Neutrophil (primary cell): ENCODE measurements around the gene EFNA3.

ENCODE experiments used
- H3K27ac ChIP-seq: fragments of 200-600 bp; sonication (generic); 2 replicates; pipeline ENCODE4 v1.5.1; 2016; ENCODE audit warnings: mild to moderate bottlenecking, moderate library complexity
- H3K27me3 ChIP-seq: fragments of 200-600 bp; sonication (generic); 2 replicates; pipeline ENCODE4 v1.6.0; 2016; ENCODE audit warnings: mild to moderate bottlenecking
- H3K36me3 ChIP-seq: fragments of 200-600 bp; sonication (generic); 2 replicates; pipeline ENCODE4 v1.5.1; 2017
- H3K4me1 ChIP-seq, 2 experiments: fragments of 200-600 bp in 1 of 2; sonication (generic) in 1 of 2; 1 replicate in 1 of 2; 2 replicates in 1 of 2; pipeline versions ENCODE4 v1.5.1 to v1.6.1; 2013 to 2016; ENCODE audit warnings: low read depth in 1 of 2, low read length in 1 of 2, mild to moderate bottlenecking in 1 of 2, moderate library complexity in 1 of 2; ENCODE audit not compliant: control insufficient read depth in 1 of 2, insufficient read depth in 1 of 2
- H3K4me3 ChIP-seq, 2 experiments: fragments of 200-600 bp in 1 of 2; sonication (generic) in 1 of 2; 1 replicate in 1 of 2; 2 replicates in 1 of 2; pipeline ENCODE4 v1.5.1; 2013 to 2016; ENCODE audit warnings: low read depth in 1 of 2, low read length in 1 of 2, mild to moderate bottlenecking in 1 of 2, moderate library complexity in 1 of 2
- H3K9me3 ChIP-seq: fragments of 200-600 bp; sonication (generic); 2 replicates; pipeline ENCODE4 v1.5.1; 2016
- TF ChIP-seq, protein P1 (sequence below): fragments of 200-600 bp; sonication (generic); IDR thresholded peaks from 2 replicates; pipeline ENCODE4 v1.5.1; 2016; ENCODE audit warnings: antibody characterized with exemption

Gene EFNA3

DNA sequence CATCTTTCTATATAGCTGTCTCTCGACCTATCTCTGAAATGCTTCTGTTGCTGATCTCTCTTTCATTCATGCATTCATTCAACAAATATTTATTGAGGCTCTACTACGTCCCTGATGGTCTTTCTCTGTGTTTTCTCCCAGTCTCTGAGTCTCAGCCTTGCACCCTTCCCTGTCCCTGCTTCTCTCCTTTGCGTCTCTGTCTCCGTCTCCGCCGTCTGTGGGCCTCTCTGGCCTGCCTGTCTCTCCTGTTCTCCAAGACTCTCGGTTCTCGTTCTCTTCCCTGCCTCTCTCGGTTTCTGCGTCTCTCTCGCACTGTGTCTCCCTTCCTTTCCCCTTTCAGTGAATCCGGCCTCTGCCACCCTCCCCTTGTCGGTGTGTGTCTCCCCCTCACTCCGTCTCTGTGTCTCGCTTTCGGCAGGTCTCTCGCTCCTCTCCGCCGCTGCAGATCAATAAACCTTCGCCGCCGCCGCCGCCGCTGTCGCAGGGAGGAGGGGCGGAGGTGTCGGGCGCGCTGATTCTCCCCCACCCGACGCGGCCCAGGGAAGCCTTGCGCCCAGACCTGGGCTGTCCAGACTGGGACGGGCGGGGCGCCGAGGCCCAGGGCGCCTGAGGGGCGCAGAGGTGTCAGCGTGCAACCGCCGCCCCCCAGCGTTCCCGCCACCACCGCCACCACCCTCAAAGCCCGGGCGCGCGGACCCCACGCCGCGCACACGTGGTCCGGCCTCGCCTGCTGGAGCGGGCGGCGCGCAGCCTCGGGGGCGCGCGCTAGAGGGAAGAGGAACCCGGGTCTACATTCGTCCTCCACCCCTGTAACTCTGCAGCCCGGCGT is 3.0 kb downstream of the EFNA3 start:
- Histone ChIP-seq H3K4me3 (peak overlapping the region in 1 of 2 experiments; percentile 50), H3K27ac (no peak overlapping the region), H3K9me3 (no peaks in the 10 kb centered on the region), H3K27me3 (peaks cover 79% of the 10 kb centered on the region), H3K4me1 (peaks cover 57 to 71% of the 10 kb centered on the region in 2 experiments), H3K36me3 (no peaks in the 10 kb centered on the region)
- TF ChIP-seq, protein P1, sequence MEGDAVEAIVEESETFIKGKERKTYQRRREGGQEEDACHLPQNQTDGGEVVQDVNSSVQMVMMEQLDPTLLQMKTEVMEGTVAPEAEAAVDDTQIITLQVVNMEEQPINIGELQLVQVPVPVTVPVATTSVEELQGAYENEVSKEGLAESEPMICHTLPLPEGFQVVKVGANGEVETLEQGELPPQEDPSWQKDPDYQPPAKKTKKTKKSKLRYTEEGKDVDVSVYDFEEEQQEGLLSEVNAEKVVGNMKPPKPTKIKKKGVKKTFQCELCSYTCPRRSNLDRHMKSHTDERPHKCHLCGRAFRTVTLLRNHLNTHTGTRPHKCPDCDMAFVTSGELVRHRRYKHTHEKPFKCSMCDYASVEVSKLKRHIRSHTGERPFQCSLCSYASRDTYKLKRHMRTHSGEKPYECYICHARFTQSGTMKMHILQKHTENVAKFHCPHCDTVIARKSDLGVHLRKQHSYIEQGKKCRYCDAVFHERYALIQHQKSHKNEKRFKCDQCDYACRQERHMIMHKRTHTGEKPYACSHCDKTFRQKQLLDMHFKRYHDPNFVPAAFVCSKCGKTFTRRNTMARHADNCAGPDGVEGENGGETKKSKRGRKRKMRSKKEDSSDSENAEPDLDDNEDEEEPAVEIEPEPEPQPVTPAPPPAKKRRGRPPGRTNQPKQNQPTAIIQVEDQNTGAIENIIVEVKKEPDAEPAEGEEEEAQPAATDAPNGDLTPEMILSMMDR: no peak

DNA sequence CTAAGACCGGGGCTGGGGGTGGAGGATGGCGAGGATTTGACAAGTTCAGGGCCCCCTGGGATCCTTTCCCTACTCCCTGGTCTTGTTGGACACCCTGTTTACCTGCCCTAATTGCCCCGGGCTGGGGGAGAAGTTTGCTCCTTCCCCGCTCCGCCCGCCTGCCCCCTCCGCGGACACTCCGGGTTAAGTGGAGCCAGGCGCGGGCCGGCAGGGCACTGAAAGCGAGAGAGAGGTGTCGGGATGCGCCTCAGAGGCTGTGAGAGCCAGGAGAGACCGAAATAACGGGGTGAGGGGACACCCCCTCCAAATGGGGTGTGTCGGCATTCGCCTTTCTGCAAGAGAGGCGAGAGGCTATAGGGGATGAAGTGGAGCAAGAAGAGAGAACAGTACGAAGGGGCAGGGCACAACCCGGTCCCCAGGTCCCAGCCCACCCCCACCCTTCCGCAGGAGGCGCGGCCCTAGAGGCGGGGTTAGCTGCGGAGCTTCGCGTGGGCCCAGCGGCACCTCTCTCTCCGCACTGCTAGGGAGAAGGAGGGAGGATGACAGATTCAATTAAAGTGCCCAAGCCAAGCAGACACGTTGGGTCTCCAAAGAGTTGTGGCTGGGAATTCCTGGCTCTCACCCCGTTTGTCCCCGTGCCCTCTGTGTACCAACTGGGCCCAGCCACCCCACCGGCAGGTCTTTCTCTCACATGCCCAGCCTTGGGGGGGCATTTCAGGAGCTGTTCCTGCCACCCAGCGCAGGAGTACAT is 3.8 kb downstream of the EFNA3 start:
- Histone ChIP-seq H3K27ac (no peak overlapping the region), H3K4me3 (peak overlapping the region in 1 of 2 experiments; percentile 50), H3K36me3 (no peaks in the 10 kb centered on the region), H3K4me1 (peaks cover 57 to 71% of the 10 kb centered on the region in 2 experiments), H3K9me3 (no peaks in the 10 kb centered on the region), H3K27me3 (peaks cover 71% of the 10 kb centered on the region)
- TF ChIP-seq, protein P1: no peak

DNA sequence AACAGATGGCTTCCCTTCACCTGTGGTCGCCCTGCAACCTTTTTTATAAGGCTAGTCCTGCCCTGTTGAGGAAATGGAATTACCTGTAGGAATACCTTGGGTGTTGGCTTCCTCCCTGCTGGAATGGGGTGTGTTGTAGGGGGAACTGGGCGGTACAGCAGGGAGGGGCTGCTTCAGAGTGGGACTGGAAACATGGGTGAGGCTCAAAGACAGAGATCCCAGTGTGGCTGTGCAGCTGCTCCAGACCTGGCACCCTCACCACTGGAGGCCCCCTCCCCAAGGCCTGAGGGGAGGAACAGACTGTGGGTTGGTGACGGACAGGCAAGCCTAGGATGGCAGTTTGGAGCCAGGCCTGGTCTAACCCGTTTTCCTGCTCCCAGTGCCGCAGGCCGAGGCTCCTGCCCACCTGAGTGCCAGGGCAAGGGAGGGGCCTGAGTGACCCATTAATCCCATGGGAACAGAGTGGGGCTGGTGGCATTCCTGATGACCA is 4.5 kb downstream of the EFNA3 start:
- Histone ChIP-seq H3K27me3 (peaks cover 65% of the 10 kb centered on the region), H3K4me1 (peaks cover 57 to 71% of the 10 kb centered on the region in 2 experiments)

DNA sequence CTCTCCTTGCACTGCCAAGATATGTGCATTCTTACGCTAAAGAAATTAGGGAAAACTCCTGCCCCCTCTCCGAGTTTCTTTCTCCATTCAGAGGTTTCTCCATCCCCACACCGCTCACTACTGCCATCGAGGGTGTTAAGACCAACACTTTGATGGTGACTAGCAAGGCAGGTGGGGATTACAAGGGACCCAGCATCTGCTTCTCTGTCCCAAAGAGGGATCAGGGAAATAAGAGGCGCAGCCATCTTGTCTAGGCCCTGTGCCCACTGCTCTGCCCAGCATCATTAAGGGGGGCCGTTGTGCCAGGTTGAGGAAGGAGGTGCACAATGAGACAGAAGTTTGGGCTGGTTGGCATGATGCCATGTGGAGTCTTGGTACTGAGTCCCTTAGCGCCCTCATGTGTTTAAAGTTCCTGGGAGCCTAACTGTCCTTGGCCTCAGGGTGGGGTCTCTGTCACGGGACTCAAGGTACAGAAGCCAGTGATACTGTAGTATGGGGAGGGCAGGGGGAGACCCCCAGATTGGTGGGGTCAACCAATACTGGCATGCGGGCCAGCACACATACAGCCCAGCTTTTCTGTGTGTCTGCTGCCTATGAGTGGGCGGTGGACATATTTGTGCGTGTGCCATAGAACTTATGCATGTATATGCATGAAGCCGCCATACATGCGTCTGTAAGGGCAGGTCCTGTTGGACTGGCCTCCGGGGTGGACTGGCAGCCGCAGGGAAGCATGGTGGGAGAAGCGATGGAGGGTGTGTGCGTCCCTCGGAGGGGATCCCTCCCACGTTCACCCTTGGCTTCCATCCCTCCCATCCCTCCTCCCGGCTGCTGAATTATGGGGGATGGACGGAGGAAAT is 5.5 kb downstream of the EFNA3 start:
- TF ChIP-seq, protein P1: no peak
- H3K9me3 ChIP-seq: no peaks in the 10 kb centered on the region
- no peaks in the 10 kb centered on the region for H3K36me3 ChIP-seq
- peak overlapping the region; percentile 85 for H3K27ac ChIP-seq
- H3K27me3 ChIP-seq: peaks cover 55% of the 10 kb centered on the region
- peak overlapping the region; percentile 75 to 90 for H3K4me3 ChIP-seq
- peaks cover 54 to 65% of the 10 kb centered on the region in 2 experiments for H3K4me1 ChIP-seq

More for the DNA sequence above, 4.5 kb downstream of the EFNA3 start:
- H3K4me3 ChIP-seq: no peak overlapping the region
- TF ChIP-seq, protein P1: no peak
- H3K9me3 ChIP-seq: no peaks in the 10 kb centered on the region
- H3K36me3 ChIP-seq: no peaks in the 10 kb centered on the region
- H3K27ac ChIP-seq: no peak overlapping the region
